ENCODE data around the gene HGS. TPM values are rescaled to one million over a fixed set of nuclear protein-coding genes. Genes with fewer than 3 reads are reported as not detected.

HGS gene
- total and polyA plus RNA-seq, 2 of the 4 experiments (the other 2 are of a cell fraction) = 52.5 to 137 TPM

DNA sequence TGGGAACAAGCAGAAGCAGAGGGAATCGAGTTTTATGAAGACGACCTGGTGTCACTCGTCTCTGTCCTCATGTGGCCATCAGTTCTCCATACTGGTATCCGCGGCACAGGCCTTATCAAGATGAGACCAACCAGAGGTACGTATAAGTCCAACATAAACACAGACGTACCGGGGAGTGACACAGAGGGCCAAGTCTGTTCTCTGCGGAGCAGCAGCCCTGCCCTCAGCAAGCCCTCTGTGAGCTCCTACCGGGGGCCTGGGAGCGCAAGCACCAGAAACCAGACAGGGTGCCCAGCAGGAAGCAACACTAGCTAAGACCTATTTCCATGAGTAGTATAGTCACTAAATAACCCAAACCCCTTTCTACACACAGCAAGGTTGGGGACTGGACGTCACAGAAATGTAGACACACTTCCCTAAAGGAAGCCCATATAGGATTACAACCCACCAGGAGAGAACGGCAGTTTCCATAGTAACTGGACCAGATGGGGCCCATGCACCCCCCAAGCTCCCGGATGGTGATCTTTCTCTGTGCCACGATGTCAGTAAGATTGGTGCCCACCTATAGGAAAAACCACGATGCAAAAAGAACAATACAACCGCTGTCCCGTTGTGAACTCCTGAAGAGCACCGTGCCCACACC is 1.1 kb upstream of the HGS start:
- POLR2A ChIA-PET (ENCODE audit: unreplicated experiment) = no interaction called here
- peak overlapping the region; percentile 81 for H3K4ac ChIP-seq (ENCODE audit: low read depth, low read length)
- 0 out of 2 replicates have a peak overlapping the region, but pooled peaks have one; percentile 5 for H2BK120ac ChIP-seq (ENCODE audit: low read depth, low read length)
- no peaks in the 10 kb centered on the region for H3K27me3 ChIP-seq (ENCODE audit: control insufficient read depth, insufficient read depth, low read length)
- H3K4me3 ChIP-seq (ENCODE audit: insufficient read depth, low read depth, low read length) = peak overlapping the region; percentile 68
- H3K18ac ChIP-seq (ENCODE audit: low read depth, low read length) = peak overlapping the region; percentile 11; the same call in 1 of the 2 replicates
- H2BK20ac ChIP-seq (ENCODE audit: low read depth, low read length) = no peak overlapping the region
- peak overlapping the region; percentile 77 to 80 for H4K8ac ChIP-seq (ENCODE audit: low read depth in 2 of 2, low read length in 2 of 2)
- H4K91ac ChIP-seq (ENCODE audit: insufficient read depth, low read depth, low read length) = peak overlapping the region; percentile 47; the same call in 1 of the 2 replicates
- peak overlapping the region; percentile 90 for H2AK5ac ChIP-seq (ENCODE audit: low read depth, low read length)
- no TSS peak for BruUV-seq (replicated peaks)
- peaks cover 26 to 81% of the 10 kb centered on the region in 2 experiments; a peak in 3 of 4 replicates for H3K79me1 ChIP-seq (ENCODE audit: low read depth in 1 of 2, low read length in 2 of 2)
- CTCF ChIA-PET = no interaction called here
- intact Hi-C loops (cut with micrococcal nuclease) = no loop called here
- H3K9ac ChIP-seq (ENCODE audit: low read depth, low read length) = peak overlapping the region; percentile 89
- DNase-seq (peak; percentile 28), ATAC-seq (ENCODE audit: low read depth) (no peak)
- peaks cover 24% of the 10 kb centered on the region for H3K36me3 ChIP-seq (ENCODE audit: control insufficient read depth, insufficient read depth, low read length)
- 51% methylated on average over 7 of the region's 19 CpGs; no CpG with 5 or more reads in 1 of the 2 experiments for WGBS, 2 experiments (ENCODE audit: extremely low coverage in 2 of 2, insufficient read length in 1 of 2)
- peak overlapping the region; percentile 95 for H3K4me2 ChIP-seq (ENCODE audit: low read depth, low read length)
- peak overlapping the region; percentile 68 for H3K27ac ChIP-seq (ENCODE audit: insufficient read depth, low read length)
- H2BK15ac ChIP-seq (ENCODE audit: low read depth, low read length) = no peak overlapping the region
- H2AFZ ChIP-seq (replicated peaks; ENCODE audit: low read length, poor library complexity) = peak overlapping the region; percentile 87
- H4K5ac ChIP-seq (ENCODE audit: low read depth, low read length) = peak overlapping the region; percentile 5
- H3K9me1 ChIP-seq (ENCODE audit: insufficient read depth, low read length) = peaks cover 6% of the 10 kb centered on the region; the same call in 1 of the 2 replicates
- H2BK5ac ChIP-seq (ENCODE audit: low read depth, low read length, poor library complexity, severe bottlenecking) = peak overlapping the region; percentile 43
- peaks cover 10% of the 10 kb centered on the region for H3K4me1 ChIP-seq (ENCODE audit: control insufficient read depth, insufficient read depth, low read length)
- in situ Hi-C loops (cut with MboI; ENCODE audit: low sequenced_read_pairs) = no loop called here
- peak overlapping the region; percentile 71 for H3K23ac ChIP-seq (ENCODE audit: low read depth, low read length)
- peaks cover 38% of the 10 kb centered on the region for H4K20me1 ChIP-seq (ENCODE audit: insufficient read depth, low read length)
- peak overlapping the region; percentile 97 for H2AK9ac ChIP-seq (replicated peaks; ENCODE audit: low read depth, low read length, poor library complexity)
- peak overlapping the region; percentile 48 for H3K14ac ChIP-seq (replicated peaks; ENCODE audit: low read depth, low read length)
- dilution Hi-C loops (cut with HindIII; ENCODE audit: low sequenced_read_pairs, unreplicated experiment) = no loop called here
- no peaks in the 10 kb centered on the region for H3K9me3 ChIP-seq (ENCODE audit: control insufficient read depth, insufficient read depth, low read length)
- H3K56ac ChIP-seq (ENCODE audit: extremely low read depth, insufficient read depth, low read length) = peak overlapping the region; percentile 24; the same call in 1 of the 2 replicates
- TF ChIP-seq CEBPB (IDR thresholded peaks at IDR 0.05; ENCODE audit: low read depth, low read length) (no peak), RFX5 (IDR thresholded peaks at IDR 0.05; ENCODE audit: low read depth, low read length) (no peak), RCOR1 (IDR thresholded peaks at IDR 0.05; ENCODE audit: insufficient replicate concordance, low read length) (no peak), SMC3 (IDR thresholded peaks at IDR 0.05; ENCODE audit: low read depth, low read length) (no peak), POLR2A (IDR thresholded peaks at IDR 0.05; ENCODE audit: low read depth, low read length) (no peak), MXI1 (IDR thresholded peaks at IDR 0.05; ENCODE audit: borderline replicate concordance, low read depth, low read length) (no peak), NFE2L2 (IDR thresholded peaks at IDR 0.05; ENCODE audit: low read depth, low read length) (no peak), FOS (IDR thresholded peaks at IDR 0.05; ENCODE audit: low read depth, low read length) (no peak), CHD1 (IDR thresholded peaks at IDR 0.05; ENCODE audit: low read depth, low read length) (no peak), MAFK (IDR thresholded peaks at IDR 0.05; ENCODE audit: low read depth, low read length) (no peak), RAD21 (IDR thresholded peaks at IDR 0.05; ENCODE audit: low read length) (no peak), MAZ (IDR thresholded peaks at IDR 0.05; ENCODE audit: borderline replicate concordance, low read depth, low read length) (no peak), BHLHE40 (IDR thresholded peaks at IDR 0.05; ENCODE audit: low read depth, low read length) (no peak)
- TF ChIP-seq, protein P1, sequence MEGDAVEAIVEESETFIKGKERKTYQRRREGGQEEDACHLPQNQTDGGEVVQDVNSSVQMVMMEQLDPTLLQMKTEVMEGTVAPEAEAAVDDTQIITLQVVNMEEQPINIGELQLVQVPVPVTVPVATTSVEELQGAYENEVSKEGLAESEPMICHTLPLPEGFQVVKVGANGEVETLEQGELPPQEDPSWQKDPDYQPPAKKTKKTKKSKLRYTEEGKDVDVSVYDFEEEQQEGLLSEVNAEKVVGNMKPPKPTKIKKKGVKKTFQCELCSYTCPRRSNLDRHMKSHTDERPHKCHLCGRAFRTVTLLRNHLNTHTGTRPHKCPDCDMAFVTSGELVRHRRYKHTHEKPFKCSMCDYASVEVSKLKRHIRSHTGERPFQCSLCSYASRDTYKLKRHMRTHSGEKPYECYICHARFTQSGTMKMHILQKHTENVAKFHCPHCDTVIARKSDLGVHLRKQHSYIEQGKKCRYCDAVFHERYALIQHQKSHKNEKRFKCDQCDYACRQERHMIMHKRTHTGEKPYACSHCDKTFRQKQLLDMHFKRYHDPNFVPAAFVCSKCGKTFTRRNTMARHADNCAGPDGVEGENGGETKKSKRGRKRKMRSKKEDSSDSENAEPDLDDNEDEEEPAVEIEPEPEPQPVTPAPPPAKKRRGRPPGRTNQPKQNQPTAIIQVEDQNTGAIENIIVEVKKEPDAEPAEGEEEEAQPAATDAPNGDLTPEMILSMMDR (conservative IDR thresholded peaks at IDR 0.05; ENCODE audit: low read depth, low read length) = no peak
- TF ChIP-seq, protein P2, sequence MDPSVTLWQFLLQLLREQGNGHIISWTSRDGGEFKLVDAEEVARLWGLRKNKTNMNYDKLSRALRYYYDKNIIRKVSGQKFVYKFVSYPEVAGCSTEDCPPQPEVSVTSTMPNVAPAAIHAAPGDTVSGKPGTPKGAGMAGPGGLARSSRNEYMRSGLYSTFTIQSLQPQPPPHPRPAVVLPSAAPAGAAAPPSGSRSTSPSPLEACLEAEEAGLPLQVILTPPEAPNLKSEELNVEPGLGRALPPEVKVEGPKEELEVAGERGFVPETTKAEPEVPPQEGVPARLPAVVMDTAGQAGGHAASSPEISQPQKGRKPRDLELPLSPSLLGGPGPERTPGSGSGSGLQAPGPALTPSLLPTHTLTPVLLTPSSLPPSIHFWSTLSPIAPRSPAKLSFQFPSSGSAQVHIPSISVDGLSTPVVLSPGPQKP (IDR thresholded peaks at IDR 0.05; ENCODE audit: borderline replicate concordance, low read depth, low read length) = no peak
